Kidney tubule cell (primary cell): ENCODE data around the gene LIN7A.
"Not testable (repeated sequence)": the region's sequence is repeated elsewhere in the genome, so short reads cannot be mapped to it uniquely, and the experiment has no call there.

Experiments
- DNase-seq: peaks from one replicate; pipeline ENCODE4 v3.0.0-alpha.2; 2018; ENCODE audit warnings: low spot score

Gene LIN7A

DNA sequence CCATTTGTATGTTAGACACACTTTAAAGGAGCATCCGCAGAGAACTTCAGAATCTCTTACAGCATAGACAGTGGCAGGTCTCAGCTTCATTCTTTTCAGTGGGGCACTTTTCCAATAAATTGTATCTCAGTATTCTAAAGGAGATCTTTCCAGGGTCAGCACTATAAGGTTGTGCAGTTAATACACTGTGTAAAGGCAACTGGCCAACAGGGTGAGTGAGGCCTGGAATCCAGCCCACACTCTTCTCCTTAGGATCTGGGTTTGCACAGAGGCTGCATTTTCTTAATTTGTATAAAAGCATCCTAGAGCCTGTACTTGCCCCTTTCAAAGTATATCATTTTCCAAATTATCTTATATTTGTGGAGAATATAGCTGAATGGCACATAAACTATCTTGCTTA is 126.9 kb downstream of the LIN7A start:
- no peak for DNase-seq

DNA sequence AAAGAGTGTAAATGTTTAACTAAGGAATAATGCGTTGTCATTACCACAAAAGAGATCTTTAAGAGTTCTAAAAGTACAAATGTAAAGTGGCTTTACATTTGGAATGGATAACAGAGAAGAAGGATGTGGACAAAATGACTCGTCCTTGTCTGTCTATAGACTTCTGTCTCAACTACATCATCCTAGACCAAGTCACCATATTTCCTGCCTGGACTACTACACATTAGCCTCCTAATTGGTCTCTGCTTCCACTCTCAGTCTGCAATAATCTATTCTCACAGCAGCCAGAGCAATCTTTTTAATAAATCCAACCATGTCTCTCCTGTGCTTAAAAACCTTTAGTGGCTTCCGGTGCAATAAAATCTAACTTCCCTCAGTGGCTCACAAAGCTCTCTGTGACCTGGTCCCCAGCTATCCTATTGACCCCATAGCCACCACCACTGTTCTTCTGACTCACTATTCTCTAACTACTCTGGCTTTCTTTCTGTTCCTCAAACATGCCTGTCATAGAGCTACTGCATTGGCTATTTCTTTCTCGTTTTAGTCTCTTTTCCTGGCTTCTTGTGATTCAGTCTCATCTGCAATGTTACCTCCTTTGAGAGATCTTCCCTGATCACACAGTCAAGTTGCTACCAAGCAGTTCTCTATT is 130.0 kb downstream of the LIN7A start:
- peak; percentile 20 for DNase-seq

GRCh38 chr12:80805106-80805505 is 132.6 kb downstream of the LIN7A start:
- DNase-seq = no peak

DNA sequence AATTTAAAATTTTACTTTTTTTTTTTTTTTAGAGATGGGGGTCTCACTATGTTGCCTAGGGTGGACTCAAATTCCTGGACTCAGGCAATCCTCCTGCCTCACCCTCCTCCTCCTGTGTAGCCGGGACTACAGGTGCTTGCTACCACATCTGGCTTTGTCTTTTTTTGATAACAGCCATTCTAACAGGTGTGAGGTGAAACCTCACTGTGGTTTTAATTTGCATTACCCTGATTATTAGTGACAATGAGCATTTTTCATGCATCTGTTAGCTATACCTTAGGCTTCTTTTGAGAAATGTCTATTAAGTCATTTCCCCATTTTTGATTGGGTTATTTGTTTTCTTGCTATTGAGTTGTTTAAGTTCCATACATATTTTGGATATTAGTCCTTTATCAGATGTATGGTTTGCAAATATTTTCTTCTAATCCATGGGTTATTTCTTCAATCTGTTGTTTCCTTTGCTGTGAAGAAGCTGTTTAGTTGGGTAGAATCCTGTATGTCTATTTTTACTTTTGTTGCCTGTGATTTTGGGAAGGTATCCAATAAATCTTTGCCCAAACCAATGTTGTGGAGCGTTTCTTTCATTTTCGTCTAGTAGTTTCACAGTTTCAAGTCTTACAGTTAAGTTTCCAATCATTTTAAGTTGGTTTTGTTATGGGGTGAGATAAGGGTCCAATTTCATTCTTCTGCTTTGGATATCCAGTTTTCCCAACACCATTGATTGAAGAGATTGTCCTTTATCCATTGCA is 134.9 kb downstream of the LIN7A start:
- no peak for DNase-seq

GRCh38 chr12:80798281-80798680 is 139.5 kb downstream of the LIN7A start:
- no peak for DNase-seq

- DNase-seq = no peak
Measured at GRCh38 chr12:80794551-80794950, 143.2 kb downstream of the LIN7A start.

GRCh38 chr12:80792861-80793260 is 144.9 kb downstream of the LIN7A start:
- no peak for DNase-seq

DNA sequence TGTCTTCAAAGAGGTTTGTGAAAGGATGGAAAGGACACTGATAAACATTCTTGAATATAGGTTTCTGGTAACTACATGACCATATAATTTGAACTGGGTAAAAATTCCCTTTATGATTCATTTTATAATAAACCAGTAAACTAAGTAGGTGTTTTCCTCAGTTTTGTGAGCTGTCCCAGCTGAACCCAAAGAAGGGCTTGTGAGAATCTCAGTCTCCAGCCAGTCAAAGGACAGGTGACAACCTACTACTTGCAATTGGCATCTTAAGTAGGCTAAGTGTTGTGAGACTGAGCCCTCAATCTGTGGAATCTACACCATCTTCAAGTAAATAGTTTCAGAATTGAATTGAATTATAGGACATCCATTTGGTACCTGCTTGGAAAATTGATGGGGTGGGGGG is 145.9 kb downstream of the LIN7A start:
- no peak for DNase-seq

- not testable (repeated sequence) for DNase-seq
Measured at GRCh38 chr12:80788407-80788806, 149.3 kb downstream of the LIN7A start.

DNA sequence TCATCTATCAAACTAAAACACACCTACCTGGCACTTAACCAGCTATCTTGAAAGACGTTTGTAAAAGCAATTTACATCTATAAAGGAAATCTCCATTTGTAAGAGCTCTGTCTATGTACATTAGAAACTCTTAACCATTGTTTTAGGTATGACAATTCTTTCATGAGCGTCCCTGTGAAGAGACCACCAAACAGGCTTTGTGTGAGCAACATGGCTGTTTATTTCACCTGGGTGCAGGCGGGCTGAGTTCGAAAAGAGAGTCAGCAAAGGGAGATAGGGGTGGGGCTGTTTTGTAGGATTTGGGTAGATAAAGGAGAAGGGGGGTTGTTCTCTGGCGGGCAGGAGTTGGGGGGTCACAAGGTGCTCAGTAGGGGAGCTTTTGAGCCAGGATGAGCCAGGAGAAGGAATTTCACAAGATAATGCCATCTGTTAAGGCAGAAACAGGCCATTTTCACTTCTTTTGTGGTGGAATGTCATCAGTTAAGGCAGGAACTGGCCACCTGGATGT is 154.7 kb downstream of the LIN7A start:
- not testable (repeated sequence) for DNase-seq

DNA sequence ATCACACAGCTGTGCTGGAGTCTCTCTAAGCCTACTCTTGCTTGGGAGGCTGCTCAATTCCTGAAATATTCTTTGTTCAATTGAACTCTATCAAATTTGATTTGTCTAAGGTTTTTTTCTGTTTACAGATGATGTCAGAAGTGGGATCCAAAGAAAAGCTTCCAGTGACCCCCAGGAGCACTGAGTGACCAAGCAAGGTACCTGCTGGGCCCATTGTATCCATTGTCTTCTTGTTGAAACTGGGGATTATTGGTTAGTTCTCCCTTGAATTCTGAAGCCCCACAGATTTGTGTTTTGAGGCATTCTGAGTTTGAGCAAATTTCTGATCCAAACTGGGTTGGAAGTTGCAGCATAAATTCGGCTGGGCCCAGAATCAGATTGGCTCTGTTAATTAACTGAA is 156.4 kb downstream of the LIN7A start:
- DNase-seq = no peak

DNA sequence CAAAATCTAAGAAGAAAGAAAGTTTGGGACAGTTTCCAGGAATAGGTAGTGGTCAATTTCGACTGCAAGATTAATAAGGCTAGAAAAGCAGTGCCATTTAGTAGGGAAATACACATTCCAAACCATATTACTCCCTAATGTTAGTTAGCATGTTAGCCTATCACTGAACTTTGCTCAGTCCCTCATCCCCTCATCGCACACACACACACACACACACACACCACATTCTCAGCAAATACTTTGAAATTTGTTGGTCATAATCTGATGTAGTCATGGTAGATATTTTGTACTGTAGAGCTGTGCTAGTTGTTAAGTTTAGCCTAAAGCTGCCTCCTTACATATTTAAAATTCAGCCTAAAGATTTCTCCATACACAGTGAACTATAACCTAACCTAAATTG is 157.0 kb downstream of the LIN7A start:
- DNase-seq = no peak

- peak; percentile 94 for DNase-seq
Measured at GRCh38 chr12:80778005-80778541, 159.7 kb downstream of the LIN7A start.

DNA sequence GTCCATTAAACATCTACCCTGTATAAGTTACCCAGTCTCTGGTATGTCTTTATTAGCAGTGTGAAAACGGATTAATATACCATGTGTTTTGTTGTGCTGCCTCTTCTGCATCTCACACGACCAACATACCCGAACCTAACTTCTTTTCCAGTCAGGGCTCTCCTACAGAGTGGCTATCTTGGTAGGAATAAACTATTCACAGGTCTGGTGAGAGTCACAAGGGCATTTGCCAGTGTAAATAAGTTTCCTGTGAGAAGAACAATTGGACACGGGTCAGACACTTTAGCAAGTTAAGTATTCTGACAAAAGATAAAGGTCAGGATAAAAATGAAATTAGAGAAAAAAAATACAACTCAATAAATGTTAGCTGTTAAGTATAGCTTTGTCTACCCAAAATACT is 160.1 kb downstream of the LIN7A start:
- DNase-seq = peak; percentile 39

- DNase-seq = peak; percentile 73
Measured at GRCh38 chr12:80776706-80777105, 161.0 kb downstream of the LIN7A start.

- no peak for DNase-seq
Measured at GRCh38 chr12:80770958-80771357, 166.8 kb downstream of the LIN7A start.

- no peak for DNase-seq
Measured at GRCh38 chr12:80769553-80770140, 168.1 kb downstream of the LIN7A start.

DNA sequence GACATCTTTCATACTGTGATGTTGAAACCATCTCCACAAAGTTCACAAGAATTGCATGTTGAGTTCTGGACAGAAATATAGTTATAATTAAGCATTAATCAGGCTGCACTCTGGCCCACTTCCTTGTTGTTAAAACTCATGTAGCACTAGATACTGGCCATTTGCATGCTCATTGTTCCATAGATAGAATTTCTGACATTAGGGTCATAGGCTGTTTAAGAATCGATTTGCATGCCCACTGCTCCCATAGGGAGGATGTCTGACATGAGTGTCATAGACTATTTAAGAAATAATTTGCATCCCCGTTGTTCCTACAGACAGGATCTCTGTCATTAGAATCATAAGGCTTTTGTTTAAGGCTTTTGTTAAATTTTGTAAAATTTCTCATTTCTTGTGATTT is 170.8 kb downstream of the LIN7A start:
- DNase-seq = no peak

- DNase-seq = no peak
Measured at GRCh38 chr12:80766210-80766609, 171.5 kb downstream of the LIN7A start.

DNA sequence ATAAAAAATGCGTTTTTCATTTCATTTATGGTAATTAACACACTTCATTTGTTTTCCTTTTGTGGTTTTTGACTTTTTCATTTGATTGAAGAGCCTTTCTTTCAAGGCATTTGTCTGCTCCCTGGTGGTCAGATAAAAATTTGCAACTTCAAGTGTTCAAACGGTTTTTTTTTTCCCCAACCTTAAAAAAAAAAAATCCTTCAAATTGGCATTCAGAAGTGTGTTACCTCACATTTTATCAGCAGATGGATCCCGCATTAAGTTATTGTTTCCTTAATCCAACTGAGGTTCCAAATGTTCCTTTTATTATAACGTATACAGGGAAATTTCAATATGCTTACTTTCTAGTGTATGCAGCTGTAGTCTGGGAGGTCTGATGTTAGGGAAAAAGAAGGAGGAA is 173.9 kb downstream of the LIN7A start:
- DNase-seq = peak; percentile 45

- no peak for DNase-seq
Measured at GRCh38 chr12:80761838-80762237, 175.9 kb downstream of the LIN7A start.

DNA sequence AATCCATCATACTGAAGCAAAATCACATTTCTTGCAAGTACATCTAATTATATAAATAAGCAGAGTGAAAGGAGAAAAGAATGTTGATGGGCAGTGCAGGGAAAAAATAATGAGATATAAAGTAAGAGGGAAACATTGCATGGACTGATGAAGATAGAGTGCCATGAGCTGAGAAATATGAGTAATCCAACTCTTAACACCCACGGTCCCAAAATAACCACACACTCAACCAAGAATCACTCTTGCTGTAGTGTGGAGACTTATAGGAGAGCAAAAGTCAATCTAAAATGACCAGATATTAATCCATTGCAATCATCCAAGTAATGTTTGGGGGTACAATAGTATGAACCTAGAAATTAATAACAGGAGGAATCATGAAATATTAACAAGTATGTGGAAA is 180.9 kb downstream of the LIN7A start:
- peak; percentile 1 for DNase-seq

- DNase-seq = no peak
Measured at GRCh38 chr12:80754274-80754673, 183.5 kb downstream of the LIN7A start.
